AG04450 (cell line): ENCODE data around the gene JPH2. TPM values are rescaled to one million over a fixed set of nuclear protein-coding genes. Genes with fewer than 3 reads are reported as not detected.
"Not testable (repeated sequence)": the region's sequence is repeated elsewhere in the genome, so short reads cannot be mapped to it uniquely, and the experiment has no call there.

Experiments used
- CTCF ChIA-PET: fragments of 300-600, 350-600 bp; formaldehyde crosslinking; extraction: SDS; loops from one replicate; lab custom pipeline; 2022; ENCODE audit warnings: antibody characterized with exemption, inconsistent platforms; lab: Charles Lee
- POLR2A ChIA-PET: fragments of 350-600 bp; formaldehyde crosslinking; extraction: SDS; loops from one replicate; lab custom pipeline; 2021; ENCODE audit warnings: antibody characterized with exemption, inconsistent platforms; lab: Yijun Ruan, JAX
- DNase-seq: peaks from one replicate; pipeline ENCODE4 v3.0.0-alpha.2; 2011; ENCODE audit warnings: low read depth, low spot score
- H3K27ac ChIP-seq: one replicate; pipeline ENCODE4 v1.5.1; 2012; ENCODE audit warnings: low read depth, low read length, control low read depth
- H3K27me3 ChIP-seq: one replicate; pipeline ENCODE4 v1.6.0; 2012; ENCODE audit warnings: low read length; ENCODE audit not compliant: control insufficient read depth, insufficient read depth
- H3K4me3 ChIP-seq: 2 replicates; pipeline ENCODE4 v1.5.1; 2011; ENCODE audit warnings: mild to moderate bottlenecking, low read depth, low read length, control low read depth
- H3K9me3 ChIP-seq: 2 replicates; pipeline ENCODE4 v1.5.1; 2012; ENCODE audit warnings: low read length; ENCODE audit not compliant: control insufficient read depth, insufficient read depth
- polyA plus RNA-seq: library from polyadenylated mRNA; depleted of rRNA; stranded (reverse); fragments of >200 nt; gene quantifications from 2 replicates; pipeline ENCODE4 v1.2.3, GENCODE V29; 2011
- TF ChIP-seq, protein P1 (sequence below): IDR thresholded peaks from 2 replicates; pipeline ENCODE4 v1.5.1; 2011; ENCODE audit warnings: low read depth, low read length, control low read depth, inconsistent platforms

Gene JPH2
- polyA plus RNA-seq, 1 experiment: 1.3 TPM

DNA sequence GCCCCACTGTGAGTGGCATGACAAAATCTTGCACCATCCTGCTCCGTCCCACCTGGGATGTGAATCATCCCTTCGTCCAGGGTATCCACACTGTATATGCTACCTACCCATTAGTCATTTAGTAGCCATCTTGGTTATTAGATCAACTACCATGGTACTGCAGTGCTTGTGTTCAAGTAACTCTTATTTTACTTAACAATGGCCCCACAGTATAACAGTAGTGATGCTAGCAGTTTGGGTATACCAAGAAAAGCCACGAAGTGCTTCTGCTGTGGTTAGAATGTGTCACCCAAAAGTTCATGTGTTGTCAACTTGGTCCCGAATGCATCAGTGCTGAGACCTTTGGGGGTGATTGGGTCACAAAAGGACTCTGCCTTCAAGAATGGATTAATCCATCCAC, 11.9 kb upstream of the JPH2 start:
- no peak overlapping the region for H3K27ac ChIP-seq
- ChIA-PET POLR2A (no interaction called here), CTCF (interaction anchor here (0.7 to 5.1 kb wide), 3 partner anchors 9 to 421 kb away, joined by 3 to 43 read pairs (median 11); no protein-coding TSS in a partner anchor)
- TF ChIP-seq, protein P1, sequence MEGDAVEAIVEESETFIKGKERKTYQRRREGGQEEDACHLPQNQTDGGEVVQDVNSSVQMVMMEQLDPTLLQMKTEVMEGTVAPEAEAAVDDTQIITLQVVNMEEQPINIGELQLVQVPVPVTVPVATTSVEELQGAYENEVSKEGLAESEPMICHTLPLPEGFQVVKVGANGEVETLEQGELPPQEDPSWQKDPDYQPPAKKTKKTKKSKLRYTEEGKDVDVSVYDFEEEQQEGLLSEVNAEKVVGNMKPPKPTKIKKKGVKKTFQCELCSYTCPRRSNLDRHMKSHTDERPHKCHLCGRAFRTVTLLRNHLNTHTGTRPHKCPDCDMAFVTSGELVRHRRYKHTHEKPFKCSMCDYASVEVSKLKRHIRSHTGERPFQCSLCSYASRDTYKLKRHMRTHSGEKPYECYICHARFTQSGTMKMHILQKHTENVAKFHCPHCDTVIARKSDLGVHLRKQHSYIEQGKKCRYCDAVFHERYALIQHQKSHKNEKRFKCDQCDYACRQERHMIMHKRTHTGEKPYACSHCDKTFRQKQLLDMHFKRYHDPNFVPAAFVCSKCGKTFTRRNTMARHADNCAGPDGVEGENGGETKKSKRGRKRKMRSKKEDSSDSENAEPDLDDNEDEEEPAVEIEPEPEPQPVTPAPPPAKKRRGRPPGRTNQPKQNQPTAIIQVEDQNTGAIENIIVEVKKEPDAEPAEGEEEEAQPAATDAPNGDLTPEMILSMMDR: no peak
- no peaks in the 10 kb centered on the region for H3K27me3 ChIP-seq
- no peak for DNase-seq
- no peaks in the 10 kb centered on the region for H3K9me3 ChIP-seq
- no peak overlapping the region for H3K4me3 ChIP-seq

DNA sequence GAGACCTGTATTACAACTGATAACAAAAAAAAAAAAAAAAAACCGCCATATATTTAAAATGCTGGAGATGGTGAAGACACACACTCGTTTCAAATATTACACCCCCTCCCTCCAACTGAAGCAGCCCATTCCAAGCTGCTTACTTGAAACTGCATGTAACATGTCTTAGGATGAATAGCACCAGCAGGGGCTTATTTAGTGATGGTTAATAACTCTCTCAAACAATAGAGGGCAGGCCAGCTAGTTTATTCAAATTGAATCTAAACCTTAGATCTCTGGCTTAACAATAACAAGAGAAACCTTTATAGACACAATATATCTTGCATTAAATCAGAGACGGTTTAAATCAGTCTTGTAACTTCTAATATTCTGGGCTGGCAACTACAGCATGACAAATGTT, 9.3 kb upstream of the JPH2 start:
- H3K4me3 ChIP-seq: no peak overlapping the region
- ChIA-PET CTCF (interaction anchor here (0.6 to 5.1 kb wide), 8 partner anchors 12 to 473 kb away, joined by 3 to 43 read pairs (median 4); partner anchors contain the start of gene FITM2), POLR2A (no interaction called here)
- no peak for DNase-seq
- TF ChIP-seq, protein P1: peak; percentile 36
- no peak overlapping the region for H3K27ac ChIP-seq
- no peaks in the 10 kb centered on the region for H3K27me3 ChIP-seq
- no peaks in the 10 kb centered on the region for H3K9me3 ChIP-seq

DNA sequence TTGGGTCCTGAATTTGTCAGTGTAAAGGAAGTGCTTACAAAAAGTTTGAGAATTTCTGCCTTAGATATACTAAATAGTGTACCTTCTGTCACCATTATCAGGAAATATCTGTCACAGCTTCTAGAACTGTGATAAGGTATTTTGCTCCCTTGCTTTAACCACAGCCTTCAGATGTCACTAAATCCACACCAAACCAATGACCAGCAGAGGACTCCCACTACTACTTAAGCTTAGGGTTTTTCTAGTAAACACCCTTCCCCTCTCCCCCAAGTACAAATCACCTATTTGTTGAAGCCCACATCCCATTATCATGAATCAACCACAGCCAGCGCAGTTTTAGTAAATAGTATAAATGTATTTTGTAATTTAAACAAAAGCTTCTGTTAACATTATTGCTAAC, 8.6 kb upstream of the JPH2 start:
- Histone ChIP-seq H3K27me3 (no peaks in the 10 kb centered on the region), H3K27ac (no peak overlapping the region), H3K4me3 (no peak overlapping the region), H3K9me3 (no peaks in the 10 kb centered on the region)
- ChIA-PET POLR2A (no interaction called here), CTCF (interaction anchor here (0.6 to 5.1 kb wide), 8 partner anchors 13 to 361 kb away, joined by 3 to 43 read pairs (median 4); partner anchors contain the start of gene FITM2)
- TF ChIP-seq, protein P1: no peak
- DNase-seq: no peak

DNA sequence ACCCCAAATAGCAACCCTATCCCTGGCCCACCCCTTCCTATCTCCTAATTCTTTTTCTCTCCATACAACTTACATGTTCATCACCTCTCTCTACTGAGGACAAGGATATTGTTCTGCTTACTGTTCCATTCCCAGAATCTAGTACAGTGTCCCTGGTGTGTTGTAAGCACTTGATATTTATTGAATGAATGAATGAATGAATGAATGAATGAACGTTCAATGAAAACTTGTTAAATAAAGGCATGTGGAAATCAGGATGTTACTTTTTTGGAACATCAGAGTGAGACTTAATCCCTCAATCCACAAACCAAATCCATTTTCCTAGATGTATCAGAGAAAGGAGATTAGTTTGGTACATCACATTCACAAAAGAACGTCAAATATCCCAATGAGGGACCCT, 6.8 kb upstream of the JPH2 start:
- Histone ChIP-seq H3K9me3 (no peaks in the 10 kb centered on the region), H3K27me3 (no peaks in the 10 kb centered on the region), H3K27ac (no peak overlapping the region), H3K4me3 (no peak overlapping the region)
- TF ChIP-seq, protein P1: no peak
- POLR2A ChIA-PET: no interaction called here
- CTCF ChIA-PET: interaction anchor here (5.1 to 7.0 kb wide), 2 partner anchors 77 kb away, joined by 43 to 402 read pairs; no protein-coding TSS in a partner anchor
- DNase-seq: no peak

DNA sequence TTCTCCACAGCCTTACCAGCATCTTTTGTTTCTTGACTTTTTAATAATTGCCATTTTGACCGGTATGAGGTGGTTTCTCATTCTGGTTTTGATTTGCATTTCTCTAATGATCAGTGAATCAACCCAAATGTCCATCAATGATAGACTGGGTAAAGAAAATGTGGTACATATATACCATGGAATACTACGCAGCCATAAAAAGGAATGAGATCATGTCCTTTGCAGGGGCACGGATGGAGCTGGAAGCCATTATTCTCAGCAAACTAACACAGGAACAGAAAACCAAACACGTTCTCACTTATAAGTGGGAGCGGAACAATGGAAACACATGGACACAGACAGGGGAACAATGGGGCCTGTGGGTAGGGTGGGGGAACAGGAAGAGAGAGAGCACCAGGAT, 4.7 kb upstream of the JPH2 start:
- H3K27ac ChIP-seq, DNase-seq, H3K9me3 ChIP-seq, H3K4me3 ChIP-seq, H3K27me3 ChIP-seq, POLR2A ChIA-PET: not testable (repeated sequence)
- CTCF ChIA-PET: interaction anchor here (7.0 kb wide), 1 partner anchor 75 kb away, joined by 402 read pairs; no protein-coding TSS in a partner anchor
